HG03159 (cell line): Measurements from ENCODE around the gene STK39.

Experiments used
- ATAC-seq: cut with Tn5 transposase; IDR thresholded peaks from one replicate; pipeline ENCODE4 v1.9.1; 2021; ENCODE audit warnings: mild to moderate bottlenecking, moderate library complexity; ENCODE audit not compliant: unreplicated experiment

STK39 gene

DNA sequence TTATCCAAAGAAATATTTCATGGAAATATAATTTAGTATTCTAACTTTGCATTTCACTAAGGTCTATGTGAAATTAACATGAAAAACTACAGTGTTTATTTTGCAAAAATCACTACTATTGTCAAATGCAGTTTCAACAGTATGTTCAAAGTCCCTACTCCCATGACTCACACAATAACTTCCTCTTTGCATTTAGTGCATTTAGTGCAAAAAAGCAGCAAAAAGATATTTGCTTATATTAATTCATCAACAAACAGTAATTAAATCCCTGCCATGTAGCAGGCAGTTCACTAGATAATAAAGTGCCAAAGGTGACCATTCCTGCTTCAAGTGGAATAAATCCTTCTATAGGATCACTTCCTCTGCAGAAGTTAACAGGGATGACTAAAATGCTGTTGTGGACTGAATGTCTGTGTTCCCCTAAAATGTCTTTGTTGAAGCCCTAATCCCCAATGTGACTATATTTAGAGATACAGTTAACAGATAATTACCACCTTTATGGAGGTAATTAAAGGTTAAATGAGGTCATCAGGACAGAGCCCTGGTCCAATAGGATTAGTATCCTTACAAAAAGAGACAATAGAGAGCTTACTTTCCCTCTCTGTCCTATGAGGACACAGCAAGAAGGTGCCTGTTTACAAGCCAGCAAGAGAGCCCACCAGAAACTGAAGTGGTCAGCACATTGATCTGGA lies 61.7 kb downstream of the STK39 start:
- ATAC-seq: no peak

DNA sequence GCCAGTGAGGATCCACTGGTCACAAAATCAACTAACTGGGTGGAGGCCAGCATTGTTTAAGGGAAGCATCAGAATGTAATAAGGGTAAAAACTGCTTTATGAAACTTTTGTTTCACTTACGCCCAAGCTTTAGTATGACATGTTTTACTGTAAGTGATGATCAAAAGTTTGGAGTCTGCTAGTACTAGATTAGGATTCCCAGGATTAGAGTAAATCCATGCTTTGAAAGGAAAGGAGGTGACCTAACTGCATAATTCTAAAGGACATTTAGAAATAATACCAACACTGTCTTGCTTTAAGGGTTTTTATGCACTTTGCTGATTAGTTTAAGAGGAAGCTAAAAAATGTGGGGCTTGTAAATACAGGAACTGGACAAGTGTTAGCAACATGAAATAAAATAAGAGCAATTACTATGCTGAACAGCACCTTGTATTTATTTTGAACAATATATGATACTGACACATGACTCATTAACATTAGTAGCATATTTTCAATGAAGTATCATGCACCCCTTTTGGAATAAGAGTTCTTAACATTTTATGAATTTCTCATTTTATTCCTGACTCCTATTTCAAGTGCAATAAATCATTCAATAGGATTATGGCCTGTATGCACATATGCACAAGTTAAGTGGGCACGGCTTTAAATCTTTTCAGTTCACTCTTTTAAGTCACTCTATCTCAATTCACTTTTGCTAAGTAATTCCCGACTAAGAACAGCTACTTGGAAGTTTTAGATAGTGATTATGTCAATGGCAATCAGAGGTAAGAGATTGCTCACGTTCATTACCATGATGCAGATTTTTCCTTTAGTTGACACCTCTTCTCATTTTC lies 62.5 kb downstream of the STK39 start:
- no peak for ATAC-seq

GRCh38 chr2:168183308-168183997 lies 63.9 kb downstream of the STK39 start:
- ATAC-seq: no peak

DNA sequence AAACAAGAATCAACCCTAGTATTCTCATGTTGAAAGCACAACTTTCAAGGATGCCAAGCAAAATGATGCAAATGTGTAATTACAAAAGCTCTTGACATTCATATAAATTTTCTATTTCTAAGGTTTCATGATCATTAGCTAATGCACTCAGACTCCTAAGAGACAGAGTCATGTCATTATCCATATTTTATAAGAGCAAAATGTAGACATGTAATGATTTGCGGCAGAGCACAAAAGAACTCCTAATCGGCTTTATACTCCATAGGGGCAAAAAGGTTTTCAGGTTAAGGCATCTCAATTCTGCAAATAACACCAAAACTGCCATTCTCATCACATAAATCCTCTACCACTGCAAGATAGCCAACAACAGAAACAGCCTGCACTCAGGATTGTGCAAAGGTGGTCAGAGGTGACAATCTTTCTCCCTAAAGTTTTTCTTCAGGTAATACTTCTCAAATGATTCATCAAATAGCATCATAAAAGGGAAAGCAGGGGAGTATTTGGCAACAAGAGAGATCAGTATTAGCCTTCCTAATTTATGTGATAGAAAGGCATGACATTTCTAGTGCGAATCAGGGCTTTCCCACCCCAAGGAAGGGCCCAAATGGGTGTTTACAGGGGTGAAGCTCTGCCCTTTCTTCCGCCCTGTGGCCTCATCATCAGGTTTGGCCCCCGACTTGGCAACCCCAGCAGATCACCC lies 64.7 kb downstream of the STK39 start:
- ATAC-seq: no peak

DNA sequence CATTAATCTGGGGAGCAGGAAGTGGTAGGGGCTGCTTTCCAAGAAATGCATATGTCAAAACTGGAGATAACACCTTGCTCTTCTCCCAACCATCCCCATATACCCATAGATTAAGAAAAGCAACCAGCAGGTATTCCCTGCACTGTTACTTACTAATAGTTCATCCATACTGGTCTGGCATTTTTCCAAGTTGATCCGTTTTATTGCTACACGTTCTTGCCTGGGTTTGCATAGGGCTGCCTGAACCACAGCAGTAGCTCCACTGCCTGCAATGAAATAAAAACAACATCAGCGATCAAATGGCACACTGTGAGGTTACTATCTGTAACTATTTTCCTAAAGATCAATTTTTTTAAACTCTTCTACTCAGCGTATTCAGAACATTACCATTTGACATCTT lies 65.6 kb downstream of the STK39 start:
- ATAC-seq: no peak

DNA sequence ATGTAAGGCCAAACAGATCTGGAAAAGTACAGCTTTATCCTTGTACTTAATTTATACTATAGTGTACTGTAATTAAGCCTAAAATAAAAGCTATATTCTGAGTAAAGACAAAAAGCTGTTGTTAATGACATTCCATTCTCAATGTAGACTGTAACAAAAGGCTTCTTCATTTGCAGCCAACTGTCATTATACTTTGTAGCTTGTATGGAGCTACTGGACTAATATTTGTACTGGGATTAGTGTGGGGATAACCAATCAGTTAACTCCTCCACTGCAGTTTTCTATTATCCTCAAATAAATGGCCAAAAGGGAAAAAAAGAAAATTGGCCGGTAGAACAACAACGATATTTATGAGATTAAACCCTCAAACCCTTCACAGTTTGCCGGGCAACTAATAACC lies 66.5 kb downstream of the STK39 start:
- no peak for ATAC-seq

DNA sequence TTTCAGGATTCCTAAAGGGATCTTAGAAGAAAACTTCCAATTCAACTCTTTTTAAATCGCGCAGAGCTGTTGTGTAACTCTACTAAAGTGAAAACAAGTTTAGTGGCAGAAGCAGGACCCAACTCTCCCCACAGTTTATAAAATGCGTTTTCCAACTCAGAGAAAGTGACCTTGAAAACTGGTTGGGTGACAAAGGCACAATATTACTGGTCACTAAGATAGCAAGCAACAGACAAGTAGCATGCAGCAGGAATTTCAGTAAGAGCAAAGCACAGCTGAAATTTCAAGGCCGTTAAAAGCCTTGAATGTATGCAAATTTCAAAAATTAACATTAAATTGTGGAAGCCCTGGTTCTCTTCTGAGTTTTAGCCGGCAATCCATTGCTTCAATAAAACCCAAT lies 66.9 kb downstream of the STK39 start:
- ATAC-seq: no peak

- ATAC-seq: no peak
These were observed 67.8 kb downstream of the STK39 start for GRCh38 chr2:168179592-168179991.

GRCh38 chr2:168178520-168179324 lies 68.7 kb downstream of the STK39 start:
- no peak for ATAC-seq

GRCh38 chr2:168176402-168176801 lies 71.0 kb downstream of the STK39 start:
- ATAC-seq: no peak

DNA sequence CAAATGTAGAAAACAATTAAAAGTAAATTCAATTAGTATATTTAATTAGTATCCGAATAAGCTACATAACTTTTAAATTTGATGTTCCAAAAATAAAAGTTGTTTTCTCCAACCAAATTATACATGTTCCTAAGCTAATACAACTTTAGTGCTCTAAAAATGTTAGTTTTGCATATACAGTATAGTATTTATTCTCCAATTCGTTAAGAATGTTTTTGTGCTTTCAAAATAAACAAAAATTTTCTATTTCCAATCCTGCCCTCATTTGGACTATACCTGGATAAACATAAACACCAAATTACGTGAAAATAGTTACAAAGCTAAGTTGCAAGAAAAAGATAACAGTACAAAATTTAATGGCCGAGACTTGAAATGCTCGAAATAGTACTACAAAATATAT lies 71.9 kb downstream of the STK39 start:
- no peak for ATAC-seq

- ATAC-seq: no peak
These were observed 72.6 kb downstream of the STK39 start for GRCh38 chr2:168174756-168175155.

GRCh38 chr2:168172071-168172470 lies 75.3 kb downstream of the STK39 start:
- no peak for ATAC-seq

DNA sequence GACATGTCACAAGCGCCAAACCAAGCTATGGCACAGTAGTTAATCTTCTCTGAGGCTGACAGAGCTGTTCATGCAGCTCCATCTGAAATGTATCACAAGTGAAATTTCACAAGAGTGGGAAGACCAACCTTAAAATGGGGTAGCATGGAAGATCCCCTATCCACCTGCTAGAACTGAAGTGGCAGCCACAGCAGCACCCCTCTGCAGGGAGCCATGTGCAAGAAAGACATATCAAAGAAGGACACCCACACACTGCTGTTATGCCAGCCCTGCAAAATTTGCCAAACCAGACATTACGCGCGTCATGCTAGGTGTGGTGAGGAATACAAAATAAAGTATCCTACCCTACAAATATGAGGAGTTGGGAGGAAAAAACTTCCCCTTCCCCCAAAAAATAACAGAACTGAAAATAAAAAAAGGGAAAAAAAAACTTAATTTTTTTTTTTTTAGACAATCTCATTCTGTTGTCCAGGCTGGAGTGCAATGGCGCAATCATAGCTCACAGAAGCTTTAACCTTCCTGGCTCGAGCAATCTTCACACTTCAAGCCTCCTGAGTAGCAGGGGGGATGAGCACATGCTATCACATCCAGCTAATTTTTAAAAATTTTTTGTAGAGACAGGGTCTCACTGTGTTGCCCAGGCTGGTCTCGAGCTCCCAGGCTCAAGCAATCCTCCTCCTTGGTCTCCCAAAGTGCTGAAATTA lies 76.2 kb downstream of the STK39 start:
- no peak for ATAC-seq

- no peak for ATAC-seq
These were observed 78.2 kb downstream of the STK39 start for GRCh38 chr2:168169097-168169745.

GRCh38 chr2:168167511-168168263 lies 79.7 kb downstream of the STK39 start:
- ATAC-seq: no peak

GRCh38 chr2:168166902-168167510 lies 80.4 kb downstream of the STK39 start:
- no peak for ATAC-seq
